Stimulated activated CD8-positive, alpha-beta memory T cell treated with anti-CD3 and anti-CD28 coated beads, Interleukin-12 subunit alpha, Interleukin-12 subunit beta, amount 100 ng/mL, for 24 hours (primary cell): ENCODE data around the gene IPCEF1.
"Not testable (repeated sequence)": the region's sequence is repeated elsewhere in the genome, so short reads cannot be mapped to it uniquely, and the experiment has no call there.

Source experiments
- DNase-seq: peaks from one replicate; pipeline ENCODE4 v3.0.0-alpha.2; 2020; ENCODE audit errors: extremely low read depth

IPCEF1 gene

DNA sequence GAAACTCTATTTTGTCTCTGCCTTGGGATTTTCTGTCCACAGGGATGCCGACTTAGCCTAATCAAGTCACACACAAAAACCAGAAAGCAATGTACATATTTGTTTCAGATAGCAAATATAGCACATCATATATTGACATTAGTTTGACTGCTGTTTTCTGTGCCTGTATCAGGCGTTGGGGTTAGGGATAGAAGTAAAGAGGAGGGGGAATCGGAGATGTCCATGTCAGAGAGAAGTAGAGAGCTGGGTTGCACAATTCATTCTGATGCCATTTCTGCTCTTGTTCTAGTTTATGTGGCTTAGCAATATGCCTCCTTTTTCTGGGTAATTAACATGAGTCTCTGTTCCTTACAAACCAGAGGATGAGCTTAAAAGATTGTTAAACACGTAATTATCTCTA lies 14.7 kb upstream of the IPCEF1 start:
- DNase-seq, result no peak

DNA sequence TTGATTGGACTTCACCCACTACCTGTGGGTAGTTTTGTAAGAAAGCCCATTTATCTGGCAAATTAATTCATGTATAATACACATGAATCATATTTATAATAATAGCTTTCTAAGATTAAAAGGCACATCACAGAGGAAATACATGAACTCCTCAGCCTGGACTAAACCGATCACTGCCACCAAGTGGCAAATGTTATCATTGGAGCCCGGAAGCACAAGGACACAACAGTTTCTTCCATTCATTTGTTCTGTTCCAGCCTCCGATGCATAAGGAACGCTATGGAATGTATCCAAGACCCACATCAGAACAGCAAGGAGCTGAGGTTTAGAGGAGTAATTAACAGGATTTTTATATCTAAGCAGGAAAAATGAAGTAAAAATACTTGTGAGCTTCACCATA lies 13.9 kb upstream of the IPCEF1 start:
- DNase-seq, result no peak

DNA sequence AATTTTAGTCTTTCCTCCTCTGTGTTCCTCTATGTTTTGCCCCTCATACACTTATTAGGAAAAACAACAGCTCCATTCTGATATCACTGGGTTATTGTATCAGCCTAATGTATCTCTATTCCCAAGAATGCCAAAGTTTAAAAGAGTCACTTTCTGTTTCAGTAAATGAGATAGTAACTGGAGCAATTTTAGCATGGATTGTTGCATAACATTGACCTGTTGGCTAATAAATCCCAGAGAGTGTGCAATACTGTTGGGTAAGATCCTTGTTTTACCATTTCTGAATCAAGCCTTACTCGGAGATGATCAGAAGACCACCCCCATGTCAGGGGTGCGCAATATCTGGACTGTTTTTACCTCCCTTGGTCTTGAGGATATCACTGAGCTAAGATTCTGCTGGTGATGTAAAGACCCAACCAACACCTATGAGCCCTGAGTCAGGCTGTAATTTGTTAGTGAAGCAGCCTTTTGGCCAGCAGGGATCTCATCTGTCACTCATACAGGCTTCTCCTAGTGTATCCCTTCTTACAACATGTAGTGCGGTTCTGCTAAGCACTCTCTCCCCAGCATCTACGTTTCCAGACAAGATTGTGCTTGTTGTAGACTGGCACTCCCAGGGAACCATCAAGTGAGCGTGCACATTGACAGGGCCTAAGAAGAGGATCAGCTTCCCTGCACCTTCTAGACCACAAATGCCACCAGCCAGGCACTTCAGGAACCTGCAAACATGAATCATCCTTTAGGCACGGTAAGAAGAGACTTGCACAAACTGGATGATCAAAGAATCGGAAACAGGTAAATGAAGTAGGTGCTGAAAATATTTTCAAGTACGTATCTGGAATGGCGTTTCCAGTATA lies 11.5 kb upstream of the IPCEF1 start:
- DNase-seq, result no peak

DNA sequence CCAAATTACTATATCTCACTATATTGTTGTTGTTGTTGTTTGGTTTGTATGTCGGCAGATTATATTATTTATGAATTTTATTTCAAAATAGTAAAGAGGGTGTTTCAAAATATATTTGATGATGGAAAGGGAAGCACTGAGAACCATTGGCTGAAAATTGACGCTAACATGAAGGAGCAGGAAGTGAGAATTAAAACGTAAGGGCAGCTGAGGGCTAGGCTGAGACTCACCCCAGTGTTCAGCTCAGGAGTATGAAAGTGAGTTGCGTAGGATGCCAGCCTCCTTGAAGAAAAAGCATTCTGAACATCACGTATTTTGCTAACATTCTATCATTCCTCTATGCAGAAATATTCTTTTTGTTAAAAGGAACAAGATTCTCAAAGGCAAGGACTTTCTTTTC lies 10.7 kb upstream of the IPCEF1 start:
- DNase-seq, result no peak

DNA sequence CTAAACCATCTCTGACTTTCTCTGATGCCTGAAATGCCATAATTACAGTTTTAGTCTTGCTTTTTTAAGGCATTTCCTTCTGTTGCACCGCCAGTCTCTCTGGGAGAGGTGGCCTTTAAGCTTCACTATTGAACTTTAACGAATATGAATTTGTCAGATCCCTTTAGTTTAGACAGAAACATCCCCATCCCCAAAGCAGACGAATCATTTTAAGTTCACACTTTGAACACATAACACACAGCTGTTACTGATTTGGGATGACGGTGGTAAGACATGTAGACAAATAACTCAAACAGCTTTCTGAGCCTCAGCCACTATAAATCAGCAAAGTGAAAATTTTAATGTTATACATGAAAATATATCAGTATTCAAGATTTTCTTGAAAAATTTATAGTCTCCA lies 7.2 kb upstream of the IPCEF1 start:
- DNase-seq, result no peak

DNA sequence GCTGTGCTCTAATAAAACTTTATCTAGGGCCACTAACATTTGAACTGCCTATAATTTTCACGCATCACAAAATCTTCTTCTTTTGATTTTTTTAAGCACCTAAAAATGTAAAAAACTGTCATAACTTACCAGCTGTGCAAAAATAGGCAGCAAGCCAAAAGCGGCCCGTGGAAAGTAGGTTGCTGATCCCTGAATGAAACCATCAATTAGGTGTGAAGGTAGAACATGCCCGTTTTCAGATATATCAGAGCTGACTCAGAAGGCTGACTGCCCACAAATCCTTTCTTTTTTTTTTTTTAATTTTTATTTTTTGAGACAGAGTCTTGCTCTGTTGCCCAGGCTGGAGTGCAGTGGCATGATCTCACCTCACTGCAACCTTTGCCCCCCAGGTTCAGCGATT lies 4.9 kb upstream of the IPCEF1 start:
- no peak for DNase-seq

DNA sequence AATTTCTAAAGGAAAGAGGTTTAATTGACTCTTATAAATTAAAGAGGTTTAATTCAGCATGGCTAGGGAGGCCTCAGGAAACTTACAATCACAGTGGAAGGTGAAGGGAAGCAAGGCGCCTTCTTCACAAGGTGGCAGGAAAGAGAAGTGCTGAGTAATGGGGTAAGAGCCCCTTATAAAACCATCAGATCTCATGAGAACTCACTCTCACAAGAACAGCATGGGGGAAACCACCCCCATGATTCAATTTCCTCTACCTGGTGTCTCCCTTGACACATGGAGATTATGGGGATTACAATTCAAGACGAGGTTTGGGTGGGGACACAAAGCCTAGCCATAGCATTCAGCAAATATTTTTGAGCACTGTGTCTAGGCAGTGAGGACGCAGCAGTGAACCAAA lies 3.9 kb upstream of the IPCEF1 start:
- DNase-seq, result no peak

DNA sequence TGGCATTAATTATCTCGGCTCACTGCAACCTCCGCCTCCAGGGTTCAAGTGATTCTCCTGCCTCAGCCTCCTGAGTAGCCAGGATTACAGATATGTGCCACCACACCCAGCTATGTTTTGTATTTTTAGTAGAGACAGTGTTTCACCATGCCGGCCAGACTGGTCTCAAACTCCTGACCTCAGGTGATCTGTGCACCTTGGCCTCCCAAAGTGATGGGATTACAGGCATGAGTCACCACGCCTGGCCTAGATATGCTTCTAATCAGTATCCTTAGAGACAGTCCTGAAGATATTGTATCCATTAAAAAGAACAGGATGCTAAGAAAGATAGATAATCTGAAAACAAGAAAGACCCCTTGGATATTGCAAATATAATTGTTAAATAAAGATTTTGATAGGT lies 3.1 kb upstream of the IPCEF1 start:
- no peak for DNase-seq

DNA sequence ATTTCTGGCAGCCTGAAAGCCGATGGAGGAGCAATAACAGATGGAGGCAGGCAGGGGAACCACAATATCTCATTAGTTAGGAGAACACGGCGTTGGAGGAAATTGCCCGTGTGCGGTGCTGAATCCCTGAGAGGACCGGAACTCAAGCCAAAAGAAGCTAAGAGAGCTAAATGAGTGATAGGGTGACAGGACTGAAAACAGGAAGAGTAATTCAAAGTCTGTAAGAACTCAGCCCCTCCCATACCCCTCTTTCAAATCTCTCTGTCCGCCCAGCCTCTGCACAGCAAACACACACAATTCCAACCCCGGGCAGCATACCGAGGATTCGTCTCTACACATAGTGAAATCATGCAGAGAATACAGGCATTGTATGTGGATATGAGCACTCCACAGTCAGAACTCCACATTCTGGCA lies 2.6 kb upstream of the IPCEF1 start:
- no peak for DNase-seq

DNA sequence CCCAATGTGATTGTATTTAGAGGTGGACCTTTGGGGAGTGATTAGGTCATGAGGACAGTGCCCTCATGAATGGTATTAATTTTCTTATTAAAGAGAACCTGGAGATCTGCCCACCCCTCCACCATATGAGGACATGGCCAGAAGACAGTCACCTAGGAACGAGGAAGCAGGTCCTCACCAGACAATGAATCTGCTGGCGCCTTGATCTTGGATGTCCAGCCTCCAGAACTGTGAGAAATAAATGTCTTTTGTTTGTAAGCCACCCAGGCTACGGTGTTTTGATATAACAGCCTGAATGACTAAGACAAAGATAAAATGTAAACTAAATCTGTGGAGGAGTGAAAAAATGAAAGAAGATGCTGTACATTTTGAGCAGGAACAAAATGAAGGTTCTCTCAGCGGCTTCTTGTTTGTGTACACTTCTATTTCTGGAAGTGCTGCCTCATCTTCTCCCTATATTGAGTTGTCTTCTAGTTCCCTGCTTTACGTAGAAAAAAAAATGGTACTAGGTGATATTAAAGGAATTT lies 1.5 kb upstream of the IPCEF1 start:
- DNase-seq, result no peak

DNA sequence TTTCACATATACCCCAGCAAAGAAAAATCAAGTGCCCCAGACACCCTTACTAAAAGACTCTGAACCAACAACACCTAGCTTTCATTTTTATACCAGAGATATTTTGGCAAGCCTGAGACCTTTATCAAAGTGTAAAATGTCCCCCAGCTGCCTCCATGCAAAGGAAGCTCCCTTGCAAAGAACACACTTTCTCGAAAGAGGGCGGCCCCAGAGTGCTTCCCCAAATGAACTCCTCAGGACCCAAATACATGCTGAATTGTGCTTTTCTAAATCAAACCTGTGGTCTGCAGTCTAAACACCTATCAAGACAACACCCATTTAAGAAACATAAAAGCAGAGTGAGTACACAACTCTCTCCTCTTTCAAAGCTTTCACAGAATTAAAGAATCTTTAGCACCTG lies 490 bp downstream of the IPCEF1 start:
- DNase-seq, result no peak

DNA sequence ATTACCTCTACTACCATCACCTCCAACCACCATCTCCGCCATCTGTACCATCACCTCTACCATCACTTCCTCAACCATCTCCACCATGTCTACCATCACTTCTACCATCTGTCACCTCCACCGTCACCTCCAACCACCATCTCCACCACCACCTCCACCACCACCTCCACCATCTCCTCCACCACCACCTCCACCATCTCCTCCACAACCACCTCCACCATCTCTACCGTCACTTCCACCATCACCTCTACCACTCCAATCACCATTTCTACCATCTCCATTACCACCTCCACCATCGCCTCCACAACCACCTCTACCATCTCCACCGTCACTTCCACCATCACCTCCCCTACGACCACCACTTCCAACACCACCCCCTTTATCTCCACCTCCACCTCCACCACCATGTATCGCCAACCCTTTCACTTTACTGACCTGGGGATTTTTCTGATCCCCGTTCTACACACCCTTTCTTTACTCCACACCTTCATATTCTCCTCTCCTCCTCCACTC lies 2.3 kb downstream of the IPCEF1 start:
- no peak for DNase-seq

DNA sequence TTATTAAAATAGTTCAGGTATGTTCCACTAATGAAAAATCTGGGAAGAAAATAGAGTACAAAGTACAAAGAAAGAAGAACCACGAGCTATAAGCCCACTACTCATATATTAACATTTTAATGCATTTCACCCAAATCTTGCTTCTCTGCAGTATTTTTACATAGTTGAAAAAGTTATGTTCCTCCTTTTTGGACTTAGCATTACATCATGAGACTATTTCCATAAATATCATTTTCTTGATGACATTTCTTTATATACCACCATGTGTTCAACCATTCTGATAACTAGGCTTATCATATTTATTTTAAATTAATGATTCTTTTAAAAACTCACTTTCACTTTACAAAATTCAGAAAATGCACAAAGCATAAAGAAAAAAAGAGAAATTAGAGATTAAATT lies 3.0 kb downstream of the IPCEF1 start:
- no peak for DNase-seq

DNA sequence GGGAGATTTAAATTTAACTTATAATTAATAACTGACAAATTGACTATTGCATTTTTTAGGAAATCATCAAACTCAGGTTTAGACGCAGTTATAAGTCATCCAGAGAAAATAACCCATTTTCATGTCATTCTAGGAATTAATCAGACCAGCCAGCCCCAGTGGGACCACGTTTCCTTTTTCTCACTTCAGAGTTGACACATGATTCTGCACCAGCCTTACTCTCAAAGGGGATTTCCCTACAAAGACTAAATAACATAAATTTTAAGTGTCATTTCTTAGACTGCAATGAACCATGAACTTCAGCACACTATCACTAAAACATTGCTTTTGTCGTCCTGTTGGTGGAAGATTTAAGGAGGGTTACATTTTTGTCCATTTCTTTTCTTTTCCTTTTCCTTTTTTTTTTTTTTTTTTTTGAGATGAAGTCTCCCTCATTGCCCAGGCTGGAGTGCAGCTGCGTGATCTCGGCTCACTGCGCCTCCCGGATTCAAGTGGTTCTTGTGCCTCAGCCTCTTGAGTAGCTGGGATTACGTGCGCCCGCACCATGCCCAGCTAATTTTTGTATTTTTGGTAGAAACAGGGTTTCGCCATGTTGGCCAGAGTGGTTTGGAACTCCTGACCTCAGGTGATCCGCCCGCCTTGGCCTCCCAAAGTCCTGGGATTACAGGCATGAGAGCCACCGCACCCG lies 3.6 kb downstream of the IPCEF1 start:
- peak; percentile 7 for DNase-seq

DNA sequence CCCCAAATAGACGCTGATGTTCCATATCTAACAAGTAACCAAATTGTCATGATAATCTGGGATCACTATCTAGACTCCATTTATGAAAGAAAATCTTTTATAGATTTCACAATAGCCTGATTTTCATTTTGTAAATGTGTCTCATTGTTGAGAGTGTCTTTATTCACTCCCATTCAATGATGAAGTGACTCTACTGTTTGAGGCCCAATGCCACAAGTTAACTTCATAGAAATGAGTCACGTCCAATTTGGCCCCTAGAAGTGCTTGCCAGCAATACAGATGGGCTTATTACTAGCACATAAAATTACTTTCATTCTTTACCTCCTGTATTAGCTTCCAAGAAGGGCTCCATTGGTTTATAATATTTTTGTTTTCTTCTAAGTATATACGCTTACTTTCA lies 6.3 kb downstream of the IPCEF1 start:
- no peak for DNase-seq

DNA sequence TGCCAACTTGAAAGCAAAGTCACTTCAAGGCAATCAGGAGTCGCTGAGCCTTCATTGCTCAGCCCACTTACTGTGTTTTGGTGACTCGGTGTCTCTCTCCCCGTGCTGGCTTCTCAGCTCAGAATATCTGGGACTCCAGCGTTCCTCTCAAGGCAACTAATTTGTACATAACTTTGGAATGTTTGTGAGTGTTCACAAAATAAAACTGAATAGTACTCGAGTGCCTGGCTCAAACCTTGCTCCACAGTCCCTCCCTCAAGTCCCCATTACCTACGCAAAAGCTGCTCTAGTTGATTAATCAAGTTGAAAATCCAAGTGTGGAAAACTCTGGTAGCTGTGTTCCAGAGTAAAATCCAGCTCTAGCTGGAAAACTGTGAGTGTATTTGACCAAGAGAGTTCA lies 8.6 kb downstream of the IPCEF1 start:
- no peak for DNase-seq

DNA sequence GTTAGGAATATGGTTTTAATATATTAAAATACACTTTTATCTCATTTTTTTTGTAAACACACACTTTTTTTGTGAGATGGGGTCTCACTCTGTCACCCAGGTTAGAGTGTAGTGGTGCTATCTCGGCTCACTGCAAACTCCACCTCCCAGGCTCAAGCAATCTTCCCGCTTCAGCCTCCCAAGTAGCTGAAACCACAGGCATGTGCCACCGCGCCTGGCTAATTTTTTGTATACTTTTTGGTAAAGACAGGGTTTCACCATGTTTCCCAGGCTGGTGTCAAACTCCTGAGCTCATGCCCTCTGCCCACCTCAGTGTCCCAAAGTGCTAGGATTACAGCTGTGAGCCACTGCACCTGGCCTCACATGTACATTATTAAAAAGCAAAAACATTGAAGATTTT lies 10.8 kb downstream of the IPCEF1 start:
- no peak for DNase-seq

DNA sequence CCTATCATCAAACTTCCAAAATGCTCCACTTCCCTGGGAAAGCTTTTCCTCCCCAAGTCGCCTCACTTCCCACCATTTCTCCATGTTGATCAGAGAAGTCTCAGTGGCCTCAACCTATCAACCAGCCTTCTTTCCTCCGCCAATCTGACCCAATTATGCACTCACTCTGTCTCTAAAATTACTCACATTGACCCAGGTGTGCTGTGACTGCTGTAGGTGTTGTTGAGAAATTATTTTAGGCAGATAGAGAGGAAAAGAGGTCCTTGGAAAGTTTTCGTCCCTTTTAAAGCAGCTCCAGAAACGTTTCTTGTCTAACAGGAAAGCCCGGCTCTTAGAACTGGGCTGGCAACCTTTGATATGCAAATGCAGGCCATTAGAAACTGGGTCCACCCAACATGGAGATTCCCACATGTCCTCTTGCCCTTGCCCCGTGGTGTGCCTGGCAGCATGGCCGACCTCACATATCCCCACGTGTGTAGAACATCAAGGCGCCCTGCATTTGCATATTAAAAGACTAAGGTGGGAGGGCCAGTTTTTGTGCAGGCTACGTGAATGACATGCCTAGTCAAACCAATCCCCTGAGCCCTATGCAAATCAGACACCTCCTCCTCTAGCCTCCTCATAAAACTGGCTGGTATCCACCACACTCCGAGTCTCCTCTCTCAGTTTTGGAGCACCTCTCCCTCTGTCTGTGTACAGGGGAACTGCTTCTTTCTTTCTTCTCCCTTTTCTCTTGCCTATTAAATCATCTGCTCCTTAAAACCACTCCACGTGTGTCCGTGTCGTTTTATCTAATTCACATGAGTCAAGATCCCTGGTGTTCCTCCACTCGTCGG lies 12.9 kb downstream of the IPCEF1 start:
- no peak for DNase-seq

DNA sequence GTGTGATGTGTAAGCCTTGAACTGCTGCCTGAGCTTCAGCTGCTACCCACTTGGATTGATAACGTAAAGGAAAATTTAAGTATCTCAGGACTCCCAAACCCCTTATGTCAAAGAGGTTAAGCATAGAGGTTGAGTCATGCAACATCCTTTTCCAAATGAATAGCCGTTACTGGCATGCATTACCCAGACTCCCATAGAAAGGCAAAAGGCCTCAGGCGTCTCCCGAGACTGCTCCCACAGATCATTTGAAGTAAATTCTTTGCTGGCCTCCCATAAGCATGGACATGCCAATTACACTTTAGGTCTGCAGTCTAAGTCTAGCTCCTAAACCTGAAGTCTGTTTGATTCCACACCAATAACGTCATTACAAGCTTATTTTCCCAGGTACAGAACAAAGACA lies 14.7 kb downstream of the IPCEF1 start:
- DNase-seq, result no peak

DNA sequence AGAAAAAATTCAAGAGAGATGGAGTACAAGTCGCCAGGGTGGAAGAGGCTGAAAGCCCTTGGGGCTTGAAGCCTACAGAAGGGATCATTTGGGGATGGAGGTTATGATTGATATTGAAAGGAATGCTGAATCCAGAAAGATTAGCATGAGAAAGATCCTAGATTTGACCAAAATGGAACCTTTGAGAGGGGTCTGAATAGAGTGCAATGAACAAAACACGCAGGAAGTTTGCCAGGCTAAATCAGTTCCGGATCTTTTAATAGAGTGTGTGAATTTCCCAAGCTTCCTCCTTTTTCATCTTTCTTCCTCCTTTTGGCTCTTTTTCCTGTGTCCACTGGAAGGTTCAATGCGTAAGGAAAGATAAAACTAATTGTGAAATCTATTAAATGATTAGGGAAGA lies 15.3 kb downstream of the IPCEF1 start:
- no peak for DNase-seq

DNA sequence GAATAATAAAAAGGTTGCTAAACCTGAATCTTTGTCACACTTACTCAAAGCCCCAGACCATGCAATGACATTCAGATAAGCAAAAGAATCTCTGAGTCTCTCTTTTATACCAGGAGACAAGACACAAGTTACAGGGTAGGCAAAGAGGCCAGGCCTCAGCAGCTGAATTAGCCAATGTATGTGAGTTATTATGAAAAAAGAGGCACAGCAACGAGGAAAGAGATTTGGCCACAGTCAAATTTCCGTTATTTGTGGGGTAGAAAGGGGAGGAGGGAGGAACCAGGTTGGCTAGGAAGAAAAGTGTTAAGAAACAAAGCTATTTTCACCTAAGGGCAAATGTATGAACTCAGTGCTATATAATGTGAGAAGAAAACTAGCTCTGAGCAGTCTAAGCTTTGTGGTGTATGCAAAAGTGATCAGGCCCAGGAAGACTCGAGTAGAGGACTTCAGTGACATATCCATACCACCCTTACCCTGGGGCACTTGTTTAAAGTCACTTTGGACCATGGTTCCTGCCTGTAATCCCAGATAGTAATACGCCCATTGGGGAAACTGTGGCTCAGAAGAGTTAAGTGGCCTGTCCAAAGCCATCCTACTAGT lies 19.1 kb downstream of the IPCEF1 start:
- no peak for DNase-seq

DNA sequence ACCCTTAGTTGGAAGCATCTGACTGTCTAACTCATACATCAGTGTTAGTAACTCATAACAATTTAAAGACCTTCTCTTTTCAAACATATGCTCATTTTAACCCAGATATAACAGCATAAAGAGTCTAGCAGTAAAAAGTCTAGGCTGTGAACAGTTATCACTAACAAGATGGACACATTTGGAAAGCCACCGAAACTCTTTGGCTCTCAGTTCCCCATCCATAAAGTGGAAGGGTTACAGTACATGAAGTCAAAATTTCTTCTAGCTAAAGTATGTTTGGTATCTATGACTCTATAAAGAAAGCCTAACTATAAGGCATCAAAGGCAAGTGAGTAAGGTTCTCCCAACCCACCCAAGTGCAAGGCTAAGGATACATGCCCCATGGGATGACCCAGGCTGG lies 22.5 kb downstream of the IPCEF1 start:
- DNase-seq, result not testable (repeated sequence)
